HepG2 (cell line): ENCODE measurements around the gene GATAD2B. TPM values are rescaled to one million over a fixed set of nuclear protein-coding genes. Genes with fewer than 3 reads are reported as not detected.

Experiments used
- ATAC-seq: fragments of 200-7000 bp; cut with Tn5 transposase; 3 replicates; pipeline ENCODE4 v1.9.1; 2020; ENCODE audit warnings: mild to moderate bottlenecking, moderate library complexity
- BruUV-seq: library from RNA; stranded (reverse); fragments of 400-500 nt; replicated peaks from 2 replicates; lab custom pipeline; 2021; lab: Mats Ljungman, UMichigan
- CTCF ChIA-PET: fragments of 300-600 bp; formaldehyde crosslinking; extraction: SDS; loops from one replicate; lab custom pipeline; 2021; ENCODE audit warnings: low total read pairs, inconsistent platforms, low intra/inter-chr PET ratio; lab: Yijun Ruan, JAX
- POLR2A ChIA-PET: fragments of 350-600 bp; sonication (Branson Sonifier 250); formaldehyde crosslinking; loops from one replicate; lab custom pipeline; 2020; ENCODE audit warnings: antibody characterized with exemption, inconsistent platforms; lab: Yijun Ruan, JAX
- DNase-seq: peaks from one replicate; pipeline ENCODE4 v3.0.0-alpha.2; 2015; ENCODE audit warnings: low spot score
- FAIRE-seq: peaks from 3 replicates; lab custom pipeline; 2011; peaks lifted over from hg19 to GRCh38; lab: Jason Lieb, UNC
- H2AFZ ChIP-seq: one replicate; pipeline ENCODE4 v1.6.1; 2011; ENCODE audit warnings: low read length, inconsistent platforms
- H3K27ac ChIP-seq: fragments of 300-600 bp; 3 replicates; pipeline ENCODE4 v1.8.0; 2011; ENCODE audit warnings: mixed run types, mild to moderate bottlenecking, mixed read lengths, low read length, inconsistent platforms; ENCODE audit not compliant: insufficient read depth; ENCODE audit errors: extremely low read length
- H3K27me3 ChIP-seq, 2 experiments: fragments of 200-600 bp in 1 of 2; 2 replicates in 1 of 2; 3 replicates in 1 of 2; pipeline versions ENCODE4 v1.6.0 to v1.8.0; 2011; ENCODE audit warnings: low read length in 2 of 2, mild to moderate bottlenecking in 2 of 2, moderate library complexity in 2 of 2, inconsistent platforms in 1 of 2; ENCODE audit not compliant: insufficient read depth in 2 of 2, control insufficient read depth in 1 of 2
- H3K36me3 ChIP-seq, 2 experiments: fragments of 200-600 bp in 1 of 2; replicated peaks in 1 of 2; 2 replicates in 1 of 2; 3 replicates in 1 of 2; pipeline versions ENCODE4 v1.5.1 to v1.8.0; 2011; ENCODE audit warnings: low read length in 2 of 2, inconsistent platforms in 1 of 2; ENCODE audit not compliant: insufficient read depth in 2 of 2, control insufficient read depth in 1 of 2
- H3K4me1 ChIP-seq: 2 replicates; pipeline ENCODE4 v1.5.1; 2012; ENCODE audit warnings: low read length, inconsistent platforms; ENCODE audit not compliant: insufficient read depth
- H3K4me2 ChIP-seq: 2 replicates; pipeline ENCODE4 v1.6.0; 2011; ENCODE audit warnings: low read depth, low read length, inconsistent platforms
- H3K4me3 ChIP-seq, 3 experiments: fragments of 200-600 bp in 1 of 3; sonication (generic), shearing (Covaris generic) in 1 of 3; replicated peaks in 1 of 3; 2 replicates each; pipeline ENCODE4 v1.5.1; 2011 to 2016; ENCODE audit warnings: low read length in 3 of 3, inconsistent platforms in 2 of 3, low read depth in 2 of 3, mild to moderate bottlenecking in 2 of 3, control low read depth in 1 of 3, mixed read lengths in 1 of 3; ENCODE audit not compliant: insufficient read depth in 1 of 3
- H3K79me2 ChIP-seq: one replicate; pipeline ENCODE4 v1.6.1; 2011; ENCODE audit warnings: low read length, inconsistent platforms; ENCODE audit not compliant: insufficient read depth
- H3K9ac ChIP-seq: 2 replicates; pipeline ENCODE4 v1.6.0; 2011; ENCODE audit warnings: mild to moderate bottlenecking, low read depth, low read length, inconsistent platforms; ENCODE audit not compliant: insufficient read depth
- H3K9me3 ChIP-seq: 2 replicates; pipeline ENCODE4 v1.5.1; 2012; ENCODE audit warnings: mild to moderate bottlenecking, low read length
- H4K20me1 ChIP-seq: 2 replicates; pipeline ENCODE4 v1.6.0; 2011; ENCODE audit warnings: inconsistent platforms, mild to moderate bottlenecking, low read length, moderate library complexity; ENCODE audit not compliant: insufficient read depth
- BCL6 ChIP-seq: IDR thresholded peaks from 2 replicates; pipeline ENCODE4 v1.6.1; 2016; ENCODE audit warnings: missing genetic modification reagents, missing compliant biosample characterization
- CEBPB ChIP-seq: IDR thresholded peaks from 2 replicates; pipeline ENCODE4 v1.6.1; 2011; ENCODE audit warnings: low read depth, low read length, improper control_type of control experiment, borderline replicate concordance
- DMAP1 ChIP-seq: IDR thresholded peaks from 2 replicates; pipeline ENCODE4 v1.6.1; 2016
- KLF15 ChIP-seq: sonication (generic); formaldehyde crosslinking; IDR thresholded peaks from 2 replicates; pipeline ENCODE4 v1.8.1; 2023; ENCODE audit warnings: borderline replicate concordance, mild to moderate bottlenecking, inconsistent platforms, missing genetic modification reagents, mixed read lengths
- TEAD3 ChIP-seq: optimal IDR thresholded peaks from 2 replicates; pipeline ENCODE3; 2016; ENCODE audit warnings: borderline replicate concordance
- ZNF674 ChIP-seq: sonication (generic); formaldehyde crosslinking; IDR thresholded peaks from 2 replicates; pipeline ENCODE4 v1.5.0; 2020; ENCODE audit warnings: low read depth, mild to moderate bottlenecking, missing genetic modification reagents
- WGBS: methylation state at CpG from one replicate; pipeline ENCODE4 v1.1.6; 2017; ENCODE audit warnings: low lambda C conversion rate; 5-methylcytosine and 5-hydroxymethylcytosine counted together
- in situ Hi-C: cut with HindIII; loops from 2 replicates; pipeline ENCODE4 v1.10.0; 2017; ENCODE audit warnings: low pct_unique_long_range_greater_than_20kb; ENCODE audit not compliant: extremely low pct_ligation_motif_present
- intact Hi-C: fragments of 100-400 bp; cut with micrococcal nuclease; formaldehyde crosslinking; loops from one replicate; pipeline ENCODE4 v1.10.0; 2022; ENCODE audit not compliant: unreplicated experiment
- polyA plus RNA-seq, 8 experiments: library from polyadenylated mRNA; depleted of rRNA in 3 of 8; stranded (reverse) in 7 of 8; unstranded in 1 of 8; fragments of >200 nt; fragmentation: Illumina TruSeq in 4 of 8; extraction: Trizol in 4 of 8; gene quantifications; 2 replicates each; pipeline versions ENCODE4 v1.2.1 to v1.2.3, GENCODE V29; 2011 to 2016; ENCODE audit warnings: low read depth in 4 of 8, missing spikeins in 1 of 8, mixed read lengths in 1 of 8; ENCODE audit not compliant: insufficient read depth in 1 of 8
- total RNA-seq, 5 experiments: library from RNA; depleted of rRNA; stranded (reverse); fragments of >200 nt; fragmentation: Illumina TruSeq; extraction: Trizol; gene quantifications; 2 replicates each; pipeline ENCODE4 v1.2.3, GENCODE V29; 2016; ENCODE audit warnings: low read depth in 1 of 5

GATAD2B gene
- total and polyA plus RNA-seq, 2 of the 13 experiments (the other 11 are each of a cell fraction or from before 2014, with no cell fraction given), result 3.2 to 5.2 TPM

GRCh38 chr1:153791648-153792253 lies 131.0 kb downstream of the GATAD2B start (continued):
- peak; percentile 24 for TF ChIP-seq TEAD3

- ChIA-PET CTCF (no interaction called here), POLR2A (interaction anchor here (1.0 to 3.8 kb wide), 3 partner anchors 196 to 200 kb away, joined by 3 to 17 read pairs (median 3); partner anchors contain the start of gene RPS27)
- ATAC-seq, result no peak
- Histone ChIP-seq H3K36me3 (no peaks in the 10 kb centered on the region), H3K27me3 (peaks cover 7 to 51% of the 10 kb centered on the region in 2 experiments; a peak in 3 of 5 replicates), H3K4me1 (peaks cover 52% of the 10 kb centered on the region), H3K4me2 (peak overlapping the region; percentile 66; the same call in 1 of the 2 replicates), H2AFZ (no peak overlapping the region), H3K4me3 (no peak overlapping the region), H3K27ac (no peak overlapping the region), H3K79me2 (no peaks in the 10 kb centered on the region), H3K9me3 (no peaks in the 10 kb centered on the region), H4K20me1 (no peaks in the 10 kb centered on the region), H3K9ac (no peak overlapping the region)
- DNase-seq, result no peak
- 44% methylated on average over 9 of the region's 9 CpGs for WGBS
- intact Hi-C loops (no loop called here), in situ Hi-C loops (no loop called here)
- BruUV-seq, result no TSS peak
- no peak for FAIRE-seq
- peak; percentile 62; the same call in 1 of the 2 replicates for TF ChIP-seq CEBPB
- no peak for TF ChIP-seq KLF15 (CRISPR knock-in tag)
Measured at GRCh38 chr1:153790966-153791647, 131.7 kb downstream of the GATAD2B start.

GRCh38 chr1:153790313-153790965 lies 132.3 kb downstream of the GATAD2B start:
- FAIRE-seq (no peak), DNase-seq (no peak), ATAC-seq (peak; percentile 44)
- no peak overlapping the region for H2AFZ ChIP-seq
- peaks cover 49% of the 10 kb centered on the region for H3K4me1 ChIP-seq
- H3K27me3 ChIP-seq, result peaks cover 6 to 46% of the 10 kb centered on the region in 2 experiments; a peak in 3 of 5 replicates
- H4K20me1 ChIP-seq, result no peaks in the 10 kb centered on the region
- no peak overlapping the region for H3K27ac ChIP-seq
- no peak for TF ChIP-seq DMAP1
- TF ChIP-seq ZNF674 (CRISPR knock-in tag), result no peak
- TF ChIP-seq BCL6, result peak; percentile 47
- intact Hi-C loops, result no loop called here
- ChIA-PET CTCF (no interaction called here), POLR2A (interaction anchor here (1.0 to 3.8 kb wide), 2 partner anchors 197 to 200 kb away, joined by 3 to 17 read pairs; partner anchors contain the start of gene RPS27)
- peak overlapping the region in 1 of 3 experiments; percentile 47; a peak in 2 of 6 replicates for H3K4me3 ChIP-seq
- H3K36me3 ChIP-seq, result no peaks in the 10 kb centered on the region
- no peaks in the 10 kb centered on the region for H3K9me3 ChIP-seq
- in situ Hi-C loops, result no loop called here
- no peak overlapping the region for H3K9ac ChIP-seq
- 54% methylated on average over 14 of the region's 16 CpGs for WGBS
- BruUV-seq, result no TSS peak
- H3K79me2 ChIP-seq, result no peaks in the 10 kb centered on the region
- H3K4me2 ChIP-seq, result peak overlapping the region; percentile 66
